ENCODE measurements around the gene OPHN1.
"Not testable (repeated sequence)": the region's sequence is repeated elsewhere in the genome, so short reads cannot be mapped to it uniquely, and the experiment has no call there.

Gene OPHN1

GRCh38 chrX:68077378-68077777 is 355.9 kb downstream of the OPHN1 start:
- Histone ChIP-seq H3K9ac (ENCODE audit: low read length) (no peak overlapping the region), H3K4me3 (ENCODE audit: low read length) (no peak overlapping the region), H3K79me2 (ENCODE audit: low read length) (no peaks in the 10 kb centered on the region), H3F3A (ENCODE audit: insufficient read depth, low read length) (no peaks in the 10 kb centered on the region), H3K27me3 (replicated peaks; ENCODE audit: insufficient read depth, low read length) (no peaks in the 10 kb centered on the region), H3K9me2 (replicated peaks; ENCODE audit: insufficient read depth, low read length) (no peaks in the 10 kb centered on the region), H3K27ac (ENCODE audit: low read length) (no peak overlapping the region), H3K36me3 (replicated peaks; ENCODE audit: insufficient read depth, low read length) (no peaks in the 10 kb centered on the region), H3K4me1 (ENCODE audit: low read length) (no peaks in the 10 kb centered on the region), H3K9me3 (replicated peaks; ENCODE audit: insufficient read depth, low read length) (no peaks in the 10 kb centered on the region), H2AFZ (ENCODE audit: low read length) (no peak overlapping the region), H4K20me1 (ENCODE audit: insufficient read depth, low read length) (no peaks in the 10 kb centered on the region), H3K4me2 (ENCODE audit: low read depth, low read length) (no peak overlapping the region)
- TF ChIP-seq CTCF (IDR thresholded peaks at IDR 0.05; ENCODE audit: low read length) (no peak), EZH2phosphoT487 (IDR thresholded peaks at IDR 0.05; ENCODE audit: low read length) (no peak), EZH2 (optimal IDR thresholded peaks at IDR 0.05; ENCODE audit: low read depth, low read length) (no peak)
- DNase-seq, result no peak

DNA sequence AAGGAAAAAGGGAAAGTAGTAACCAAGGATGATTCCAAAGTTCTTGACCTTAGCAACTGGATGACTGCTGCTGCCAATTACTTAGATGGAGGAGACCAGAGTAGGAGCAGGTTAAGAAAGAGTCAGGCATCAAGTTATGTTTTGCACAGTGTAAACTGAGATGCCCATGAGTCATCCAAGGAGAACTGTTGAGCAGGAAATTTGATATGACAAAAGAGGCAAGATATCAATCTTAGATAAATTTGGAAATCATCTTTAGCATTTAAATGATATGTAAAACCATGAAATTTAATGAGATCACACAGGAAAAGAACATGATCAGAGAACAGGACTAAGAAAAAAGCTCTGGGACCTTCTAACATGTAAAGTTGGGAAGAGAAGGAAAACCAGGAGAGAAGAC is 361.3 kb downstream of the OPHN1 start:
- Histone ChIP-seq H3F3A (ENCODE audit: insufficient read depth, low read length) (no peaks in the 10 kb centered on the region), H3K4me3 (ENCODE audit: low read length) (no peak overlapping the region), H3K4me1 (ENCODE audit: low read length) (no peaks in the 10 kb centered on the region), H3K27ac (ENCODE audit: low read length) (no peak overlapping the region), H4K20me1 (ENCODE audit: insufficient read depth, low read length) (no peaks in the 10 kb centered on the region), H3K79me2 (ENCODE audit: low read length) (no peaks in the 10 kb centered on the region), H3K9ac (ENCODE audit: low read length) (no peak overlapping the region), H3K9me3 (replicated peaks; ENCODE audit: insufficient read depth, low read length) (no peaks in the 10 kb centered on the region), H3K9me2 (replicated peaks; ENCODE audit: insufficient read depth, low read length) (no peaks in the 10 kb centered on the region), H3K36me3 (replicated peaks; ENCODE audit: insufficient read depth, low read length) (no peaks in the 10 kb centered on the region), H3K4me2 (ENCODE audit: low read depth, low read length) (no peak overlapping the region), H2AFZ (ENCODE audit: low read length) (no peak overlapping the region), H3K27me3 (replicated peaks; ENCODE audit: insufficient read depth, low read length) (no peaks in the 10 kb centered on the region)
- DNase-seq, result no peak
- TF ChIP-seq EZH2phosphoT487 (IDR thresholded peaks at IDR 0.05; ENCODE audit: low read length) (no peak), EZH2 (optimal IDR thresholded peaks at IDR 0.05; ENCODE audit: low read depth, low read length) (no peak), CTCF (IDR thresholded peaks at IDR 0.05; ENCODE audit: low read length) (no peak)

GRCh38 chrX:68070119-68070518 is 363.2 kb downstream of the OPHN1 start:
- H3K36me3 ChIP-seq (replicated peaks; ENCODE audit: insufficient read depth, low read length); H3K4me1 ChIP-seq (ENCODE audit: low read length); H3K4me3 ChIP-seq (ENCODE audit: low read length); H3K9me3 ChIP-seq (replicated peaks; ENCODE audit: insufficient read depth, low read length); H3K4me2 ChIP-seq (ENCODE audit: low read depth, low read length); H3K27ac ChIP-seq (ENCODE audit: low read length); H3K9ac ChIP-seq (ENCODE audit: low read length); H4K20me1 ChIP-seq (ENCODE audit: insufficient read depth, low read length); DNase-seq; H2AFZ ChIP-seq (ENCODE audit: low read length); H3K27me3 ChIP-seq (replicated peaks; ENCODE audit: insufficient read depth, low read length); H3K9me2 ChIP-seq (replicated peaks; ENCODE audit: insufficient read depth, low read length); H3F3A ChIP-seq (ENCODE audit: insufficient read depth, low read length); H3K79me2 ChIP-seq (ENCODE audit: low read length): not testable (repeated sequence)

- Histone ChIP-seq H3K9me2 (replicated peaks; ENCODE audit: insufficient read depth, low read length) (no peaks in the 10 kb centered on the region), H3K27ac (ENCODE audit: low read length) (no peak overlapping the region), H3K4me2 (ENCODE audit: low read depth, low read length) (no peak overlapping the region), H2AFZ (ENCODE audit: low read length) (no peak overlapping the region), H3F3A (ENCODE audit: insufficient read depth, low read length) (no peaks in the 10 kb centered on the region), H3K9me3 (replicated peaks; ENCODE audit: insufficient read depth, low read length) (no peaks in the 10 kb centered on the region), H3K4me3 (ENCODE audit: low read length) (no peak overlapping the region), H3K36me3 (replicated peaks; ENCODE audit: insufficient read depth, low read length) (no peaks in the 10 kb centered on the region), H3K4me1 (ENCODE audit: low read length) (no peaks in the 10 kb centered on the region), H3K9ac (ENCODE audit: low read length) (no peak overlapping the region), H3K79me2 (ENCODE audit: low read length) (no peaks in the 10 kb centered on the region), H3K27me3 (replicated peaks; ENCODE audit: insufficient read depth, low read length) (no peaks in the 10 kb centered on the region), H4K20me1 (ENCODE audit: insufficient read depth, low read length) (no peaks in the 10 kb centered on the region)
- no peak for TF ChIP-seq EZH2phosphoT487 (IDR thresholded peaks at IDR 0.05; ENCODE audit: low read length)
- TF ChIP-seq CTCF (IDR thresholded peaks at IDR 0.05; ENCODE audit: low read length), result no peak
- TF ChIP-seq EZH2 (optimal IDR thresholded peaks at IDR 0.05; ENCODE audit: low read depth, low read length), result no peak
- DNase-seq, result no peak
Measured at GRCh38 chrX:68061206-68061535, 372.1 kb downstream of the OPHN1 start.

Data from MM.1S (cell line).